SK-N-SH (cell line): Measurements from ENCODE around the gene PCNX2.

ENCODE experiments used
- CTCF ChIP-seq: fragments of 200-600 bp; sonication (generic); IDR thresholded peaks from 2 replicates; pipeline ENCODE4 v1.6.1; 2017; ENCODE audit warnings: antibody characterized with exemption, mild to moderate bottlenecking, moderate library complexity
- EP300 ChIP-seq, 2 experiments: IDR thresholded peaks; 2 replicates each; pipeline versions ENCODE4 v1.4.0 to v1.6.1; 2012; ENCODE audit warnings: borderline replicate concordance in 1 of 2, low read depth in 1 of 2, low read length in 1 of 2
- EZH2phosphoT487 ChIP-seq: fragments of 200-600 bp; sonication (generic); IDR thresholded peaks from 2 replicates; pipeline ENCODE4 v1.6.1; 2017; ENCODE audit warnings: low read depth, mixed run types, mild to moderate bottlenecking, antibody characterized with exemption, moderate library complexity, borderline replicate concordance
- POLR2AphosphoS5 ChIP-seq: IDR thresholded peaks from 2 replicates; pipeline ENCODE4 v1.6.1; 2012; ENCODE audit warnings: low read depth, low read length
- RAD21 ChIP-seq: IDR thresholded peaks from 2 replicates; pipeline ENCODE4 v1.6.1; 2012; ENCODE audit warnings: mild to moderate bottlenecking, low read length
- RXRA ChIP-seq: IDR thresholded peaks from 2 replicates; pipeline ENCODE4 v1.4.0; 2012; ENCODE audit warnings: low read depth, mild to moderate bottlenecking, borderline replicate concordance
- TAF1 ChIP-seq: IDR thresholded peaks from 2 replicates; pipeline ENCODE4 v1.6.1; 2012; ENCODE audit warnings: low read depth, mild to moderate bottlenecking, low read length, moderate library complexity, borderline replicate concordance

DNA sequence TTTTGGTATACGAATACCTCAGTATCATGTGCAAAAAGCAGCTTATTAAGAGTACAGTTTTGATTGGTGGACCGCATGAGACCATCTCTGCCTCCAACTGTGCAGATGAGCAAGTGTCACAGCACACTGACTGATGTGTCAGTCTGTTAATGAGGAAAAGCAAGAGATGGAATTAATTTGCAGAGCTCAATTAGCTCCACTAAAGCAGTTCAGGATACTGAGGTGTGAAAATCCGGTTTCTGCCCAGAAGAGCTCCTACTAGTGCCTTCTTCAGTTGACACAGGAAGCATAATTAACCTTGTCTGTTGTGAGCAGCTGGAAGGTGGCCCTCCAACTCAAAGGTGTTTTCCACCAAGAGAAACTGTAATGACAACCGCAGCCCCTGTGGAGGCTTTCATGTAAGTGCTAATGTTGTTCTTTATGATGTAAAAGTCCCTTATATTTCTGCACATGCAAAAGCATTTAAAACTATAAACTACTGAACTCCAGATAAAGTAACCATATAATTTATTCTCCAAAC is 44.3 kb downstream of the PCNX2 start:
- TF ChIP-seq TAF1: no peak
- no peak for TF ChIP-seq CTCF
- TF ChIP-seq RAD21: no peak
- no peak for TF ChIP-seq EZH2phosphoT487
- TF ChIP-seq RXRA: no peak
- no peak for TF ChIP-seq POLR2AphosphoS5
- no peak for TF ChIP-seq EP300 (IDR thresholded peaks at IDR 0.05; ENCODE audit: borderline replicate concordance in 1 of 2, low read depth in 1 of 2, low read length in 1 of 2)
